Measurements from ENCODE around the gene ZNF99.
A peak's percentile ranks its signal among the peaks of the same experiment; 100 is the strongest.
"Not testable (repeated sequence)": the region's sequence is repeated elsewhere in the genome, so short reads cannot be mapped to it uniquely, and the experiment has no call there.

The ZNF99 gene

DNA sequence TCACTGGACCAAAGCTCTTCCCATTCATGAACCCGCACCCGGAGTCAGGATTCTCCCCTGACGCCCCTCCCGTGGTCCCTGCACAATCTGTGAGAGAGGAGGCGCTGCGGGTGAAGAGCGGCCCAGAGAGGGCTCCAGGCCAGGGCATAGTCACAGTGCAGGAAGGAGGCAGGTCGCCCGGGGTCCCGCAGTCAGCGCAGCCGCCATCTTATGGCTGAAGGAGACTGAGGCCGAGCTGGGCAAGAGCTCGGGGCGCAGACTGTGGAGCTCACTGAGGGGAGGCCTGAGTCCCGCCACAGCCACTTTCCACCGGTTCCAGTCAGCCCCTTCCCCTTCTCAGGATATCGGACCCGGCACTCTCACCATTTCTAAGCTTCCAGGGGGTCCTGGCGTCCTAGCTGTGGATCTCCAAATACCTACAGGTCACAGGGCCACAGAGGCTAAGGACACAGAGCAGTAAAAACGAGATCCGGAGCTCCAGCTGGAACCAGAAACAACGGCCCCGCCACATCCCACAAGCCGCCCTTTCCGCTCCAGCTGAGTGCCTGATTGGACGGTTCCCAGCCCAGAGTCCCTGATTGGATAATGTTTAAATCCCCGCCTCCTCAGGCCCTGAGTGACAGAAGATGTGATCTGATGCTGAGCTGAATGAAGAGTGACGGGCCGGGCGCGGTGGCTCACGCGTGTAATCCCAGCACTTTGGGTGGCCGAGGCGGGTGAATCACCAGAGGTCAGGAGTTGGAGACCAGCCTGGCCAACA, at the start of gene ZNF99:
Gene ZNF99, minus strand, starts transcription at position 501 of the 760 bp plus-strand sequence. Its CDS starts 135 bp downstream, at position 366.
- peak; percentile 19 for DNase-seq

DNA sequence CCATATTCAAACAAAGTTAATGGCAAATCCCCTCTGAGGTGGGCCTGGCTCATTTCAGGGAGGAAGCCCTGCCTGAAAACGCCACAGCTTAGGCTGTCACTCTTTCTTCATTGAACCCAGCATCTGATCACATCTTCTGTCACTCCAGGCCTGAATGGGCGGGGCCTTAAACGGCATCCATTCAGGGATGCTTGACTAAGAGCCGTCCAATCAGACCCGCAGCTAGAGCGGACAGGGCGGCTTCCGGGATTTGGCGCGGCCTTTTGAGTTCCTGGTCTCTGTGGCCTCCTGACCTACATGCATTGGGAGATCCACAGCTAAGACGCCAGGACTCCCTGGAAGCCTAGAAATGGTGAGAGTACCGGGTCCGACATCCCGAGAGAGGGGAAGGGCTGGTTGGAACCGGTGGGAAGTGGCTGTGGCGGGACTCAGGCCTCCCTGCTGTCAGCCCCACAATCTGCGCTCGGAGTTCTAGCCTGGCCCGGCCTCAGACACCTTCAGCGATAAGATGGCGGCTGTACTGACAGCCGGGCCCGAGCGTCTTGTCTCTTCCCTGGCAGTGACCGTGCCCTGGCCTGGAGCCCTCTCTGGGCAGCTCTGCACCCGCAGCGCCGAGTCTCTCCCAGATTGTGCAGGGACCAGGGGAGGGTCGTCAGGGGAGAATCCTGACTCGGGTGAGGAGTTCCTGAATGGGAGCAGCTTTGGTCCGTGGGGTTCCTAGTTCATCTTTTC, 48.2 kb upstream of the ZNF99 start, which contains the start of gene ZNF723:
Gene ZNF723, plus strand, starts transcription at position 261 of the 732 bp plus-strand sequence. Its CDS starts 89 bp downstream, at position 350.
- DNase-seq = no peak

DNA sequence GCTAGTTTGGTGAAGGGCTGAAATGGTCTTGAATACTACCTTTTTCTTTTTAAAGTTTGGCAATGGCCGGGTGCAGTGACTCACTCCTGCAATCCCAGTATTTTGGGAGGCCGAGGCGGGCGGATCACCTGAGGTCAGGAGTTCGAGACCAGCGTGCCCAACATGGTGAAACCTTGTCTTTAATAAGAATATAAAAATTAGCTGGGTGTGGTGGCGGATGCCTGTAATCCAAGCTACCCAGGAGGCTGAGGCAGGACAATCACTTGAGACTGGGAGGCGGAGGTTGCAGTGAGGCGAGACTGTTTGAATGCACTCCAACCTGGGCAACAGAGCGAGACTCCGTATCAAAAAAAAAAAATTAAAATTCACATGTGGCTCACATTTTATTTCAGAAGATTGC, 47.3 kb upstream of the ZNF99 start:
- DNase-seq = no peak

DNA sequence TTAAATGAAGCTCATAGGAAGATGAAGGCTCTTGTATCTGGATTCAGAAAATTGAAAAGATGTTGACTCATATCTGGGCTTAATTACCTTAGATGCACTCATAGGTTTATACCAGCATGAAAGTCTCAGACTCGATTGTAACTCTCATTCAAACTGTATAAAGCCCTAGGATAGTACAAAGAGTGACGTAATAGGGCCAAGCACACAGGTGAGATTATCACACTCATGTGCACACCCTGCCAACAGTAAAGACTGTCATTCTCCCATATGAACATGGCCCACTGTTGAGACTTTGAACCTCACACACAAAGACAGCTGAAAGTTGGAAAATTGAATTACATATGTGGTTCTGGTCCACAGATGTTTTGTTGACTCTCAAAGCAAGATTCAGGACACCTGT, 30.2 kb upstream of the ZNF99 start:
- no peak for DNase-seq

DNA sequence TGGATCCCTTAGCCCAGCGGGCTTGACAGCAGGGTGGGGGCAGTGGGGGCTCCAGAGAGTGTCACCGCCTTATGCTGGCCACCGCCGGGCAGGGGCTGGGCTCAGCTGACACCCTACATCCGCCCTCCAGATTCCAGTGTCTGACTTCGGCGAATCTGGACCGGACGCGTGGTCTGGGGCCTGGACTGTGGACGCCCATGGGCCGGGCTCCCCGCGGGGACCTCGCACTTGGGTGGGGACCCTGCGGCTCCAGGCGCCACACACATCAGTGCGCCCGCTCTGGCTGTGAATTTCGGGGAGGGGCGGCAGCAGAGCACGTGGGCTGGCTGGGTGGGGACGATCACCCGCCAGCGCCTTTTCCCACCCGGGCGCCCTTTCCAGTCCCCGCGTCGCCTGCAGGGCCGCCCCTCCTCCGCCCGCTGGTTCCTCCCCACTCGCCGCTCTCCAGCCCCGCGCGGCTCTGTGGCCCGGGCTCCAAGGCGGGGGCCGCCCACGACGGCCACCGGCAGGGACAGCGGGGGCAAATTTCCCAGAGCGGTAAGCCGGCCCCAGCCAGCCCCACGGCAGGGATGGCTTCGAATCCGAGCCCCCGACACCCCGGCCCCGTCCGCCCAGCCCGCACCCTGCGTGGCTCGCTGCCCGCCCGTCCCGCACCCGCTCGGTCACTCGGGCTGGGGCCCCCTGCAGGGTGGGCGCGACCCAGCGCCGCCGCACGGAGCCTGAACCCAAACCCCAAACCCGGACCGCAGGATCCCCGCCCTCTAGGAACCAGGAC, 23.3 kb upstream of the ZNF99 start:
- no peak for DNase-seq

DNA sequence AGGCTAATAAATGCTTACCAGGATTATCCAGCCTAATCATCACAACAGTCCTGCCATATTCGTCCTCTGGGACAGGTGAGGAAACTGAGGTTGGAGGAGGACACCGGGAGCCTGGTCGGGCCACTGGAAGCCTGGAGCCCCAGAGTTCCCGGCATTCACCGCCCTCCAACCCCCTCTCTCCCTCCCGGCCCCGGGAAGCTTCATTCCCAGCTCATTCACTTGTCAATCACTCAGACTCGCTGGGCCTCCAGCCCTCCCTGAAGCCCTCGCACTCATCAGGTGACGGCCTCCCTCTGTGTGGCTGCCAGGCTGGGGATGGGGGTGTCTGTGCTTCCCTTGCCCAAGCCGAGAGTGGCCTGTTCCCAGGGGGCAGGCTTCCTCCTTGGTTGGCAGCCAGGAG, 22.5 kb upstream of the ZNF99 start:
- DNase-seq = no peak

DNA sequence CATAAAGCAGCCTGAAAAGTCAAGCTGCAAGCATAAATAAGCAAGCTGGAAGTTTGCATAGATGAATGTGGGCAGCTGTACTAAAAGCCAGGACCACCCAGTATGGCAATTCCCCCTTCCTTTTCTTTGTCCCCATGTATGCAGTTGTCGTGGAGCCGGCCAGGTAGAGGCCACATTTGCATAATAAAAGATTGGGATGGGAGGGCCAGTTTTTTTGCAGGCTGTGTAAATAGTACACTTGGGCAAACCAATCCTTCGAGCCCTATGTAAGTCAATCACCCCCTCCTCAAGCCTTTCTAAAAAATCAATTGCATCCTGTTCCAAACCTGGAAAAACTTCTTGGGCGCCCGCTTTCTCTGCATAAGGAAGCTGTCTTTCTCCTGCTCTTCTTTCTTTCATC, 13.1 kb upstream of the ZNF99 start:
- DNase-seq = no peak

DNA sequence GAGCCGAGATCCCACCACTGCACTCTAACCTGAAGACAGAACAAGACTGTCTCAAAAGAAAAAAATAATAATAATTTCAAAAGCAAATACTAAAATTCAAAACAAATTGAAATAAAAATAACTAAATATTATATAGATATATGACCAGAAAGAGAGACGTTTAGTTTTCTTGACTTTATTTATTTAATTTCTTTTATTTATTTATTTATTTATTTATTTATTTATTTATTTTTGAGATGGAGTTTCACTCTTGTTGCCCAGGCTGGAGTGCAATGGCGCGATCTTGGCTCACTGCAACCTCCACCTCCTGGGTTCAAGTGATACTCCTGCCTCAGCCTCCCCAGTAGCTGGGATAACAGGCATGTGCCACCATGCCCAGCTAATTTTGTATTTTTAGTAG, 8.9 kb upstream of the ZNF99 start:
- not testable (repeated sequence) for DNase-seq

DNA sequence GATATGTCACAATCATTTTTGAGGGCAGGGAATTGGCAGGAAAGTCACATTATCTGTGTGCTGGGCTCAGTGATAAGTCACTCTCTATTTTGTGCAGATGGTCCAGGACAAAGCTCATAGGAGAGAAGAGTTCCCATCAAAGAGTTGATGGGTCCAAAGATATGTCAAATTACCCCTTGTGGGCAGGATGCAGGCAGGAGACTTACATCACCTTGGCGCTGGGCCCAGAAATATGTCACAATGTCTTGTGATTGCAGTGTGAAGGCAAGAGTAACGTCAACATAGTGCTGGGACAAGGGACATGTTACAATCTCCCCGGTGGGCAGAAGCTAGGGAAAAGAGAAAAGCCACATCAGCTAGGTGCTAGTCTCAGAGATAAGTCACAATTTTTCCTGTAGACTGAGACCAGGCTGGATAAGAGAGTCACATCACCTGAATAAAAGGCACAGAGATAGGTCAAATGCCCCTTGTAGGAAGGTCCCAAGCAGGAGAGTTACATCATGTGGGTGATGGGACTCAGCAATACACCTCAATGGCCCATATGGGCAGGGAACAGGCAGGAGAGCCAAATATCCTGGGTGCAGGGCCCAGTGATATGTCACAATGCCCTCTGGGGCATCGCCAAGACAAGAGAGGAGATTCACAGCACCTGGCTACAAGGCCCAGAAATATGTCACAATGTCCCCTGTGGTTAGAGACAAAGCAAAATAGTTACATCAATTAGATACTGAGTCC, 47.9 kb downstream of the ZNF99 start:
- no peak for DNase-seq

DNA sequence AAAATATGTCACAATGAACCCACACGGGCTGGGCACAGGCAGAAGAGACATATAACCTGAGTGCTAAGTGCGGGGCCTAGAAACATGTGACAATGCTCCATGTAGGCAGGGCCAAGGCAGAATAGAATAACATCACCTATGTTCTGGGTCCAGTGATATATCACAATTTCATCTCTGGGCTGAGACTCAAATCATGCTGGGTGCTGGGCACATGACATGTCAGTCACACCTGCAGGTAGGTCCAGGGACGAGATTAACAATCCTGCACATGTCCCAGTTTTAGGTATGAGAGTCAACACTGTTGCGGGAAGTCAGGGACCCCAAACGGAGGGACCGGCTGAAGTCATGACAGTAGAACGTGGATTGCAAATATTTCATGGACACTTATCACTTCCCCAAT, 50.3 kb downstream of the ZNF99 start:
- DNase-seq = no peak

DNA sequence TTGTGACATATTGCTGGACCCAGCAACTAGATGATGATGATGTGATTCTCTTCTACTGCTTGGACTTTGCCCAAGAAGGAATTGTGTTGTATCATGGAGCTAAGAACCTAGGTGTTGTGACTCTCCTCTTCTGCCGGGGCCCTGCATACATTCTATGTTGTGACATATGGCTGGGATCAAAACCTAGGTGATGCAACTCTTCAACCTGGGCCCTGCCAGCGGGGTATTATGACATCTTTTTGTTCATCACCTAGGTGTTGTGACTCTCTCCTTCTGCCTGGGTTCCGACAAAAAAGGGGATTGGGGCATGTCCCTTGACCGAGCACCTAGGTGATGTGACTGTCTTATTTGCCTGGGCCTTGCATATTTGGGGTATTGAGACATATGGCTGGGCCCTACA, 55.7 kb downstream of the ZNF99 start:
- not testable (repeated sequence) for DNase-seq

DNA sequence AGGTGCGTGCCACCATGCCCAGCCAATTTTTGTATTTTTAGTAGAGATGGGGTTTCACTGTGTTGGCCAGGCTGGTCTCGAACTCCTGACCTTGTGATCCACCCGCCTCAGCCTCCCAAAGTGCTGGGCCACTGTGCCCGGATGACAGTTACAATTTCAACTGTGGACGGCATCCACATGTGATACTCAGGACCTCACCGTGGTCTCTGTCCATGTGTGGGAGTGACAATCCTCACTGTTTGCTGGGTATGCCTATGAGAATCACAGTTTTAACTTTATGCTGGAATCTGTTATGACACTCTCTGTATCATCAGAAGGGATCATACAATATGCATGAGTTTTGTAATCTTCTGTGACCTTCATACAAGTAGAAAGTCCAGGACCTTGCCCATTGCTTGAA, 62.4 kb downstream of the ZNF99 start:
- not testable (repeated sequence) for DNase-seq

DNA sequence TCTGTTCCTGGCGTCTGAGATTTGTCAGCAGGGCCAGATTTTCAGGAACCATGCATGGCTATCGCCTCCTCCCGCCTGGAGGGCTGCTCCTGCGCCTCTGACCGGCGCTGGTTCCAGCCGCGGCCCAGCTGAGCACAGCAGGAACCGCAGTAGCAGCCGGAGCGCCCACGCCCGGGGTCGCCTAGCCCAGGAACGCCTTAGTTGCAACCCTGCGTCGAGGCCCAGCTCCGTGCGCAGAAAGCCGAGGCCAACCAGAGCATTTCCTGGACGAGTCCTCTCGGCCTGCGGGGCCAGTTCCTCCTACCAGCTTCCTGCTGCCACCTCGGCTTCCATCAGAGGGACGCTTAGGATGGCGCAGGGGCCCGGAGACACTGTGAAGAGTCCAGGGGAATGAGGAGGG, 75.0 kb downstream of the ZNF99 start:
- no peak for DNase-seq

DNA sequence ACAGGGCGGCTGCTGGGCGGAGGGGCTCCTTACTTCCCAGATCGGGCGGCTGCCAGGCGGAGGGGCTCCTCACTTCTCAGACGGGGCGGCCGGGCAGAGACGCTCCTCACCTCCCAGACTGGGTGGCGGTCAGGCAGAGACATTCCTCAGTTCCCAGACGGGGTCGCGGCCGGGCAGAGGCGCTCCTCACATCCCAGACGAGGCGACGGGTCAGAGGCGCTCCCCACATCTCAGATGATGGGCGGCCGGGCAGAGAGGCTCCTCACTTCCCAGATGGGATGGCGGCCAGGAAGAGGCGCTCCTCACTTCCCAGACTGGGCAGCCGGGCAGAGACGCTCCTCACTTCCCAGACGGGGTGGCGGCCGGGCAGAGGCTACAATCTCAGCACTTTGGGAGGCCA, 80.9 kb downstream of the ZNF99 start:
- DNase-seq = not testable (repeated sequence)

DNA sequence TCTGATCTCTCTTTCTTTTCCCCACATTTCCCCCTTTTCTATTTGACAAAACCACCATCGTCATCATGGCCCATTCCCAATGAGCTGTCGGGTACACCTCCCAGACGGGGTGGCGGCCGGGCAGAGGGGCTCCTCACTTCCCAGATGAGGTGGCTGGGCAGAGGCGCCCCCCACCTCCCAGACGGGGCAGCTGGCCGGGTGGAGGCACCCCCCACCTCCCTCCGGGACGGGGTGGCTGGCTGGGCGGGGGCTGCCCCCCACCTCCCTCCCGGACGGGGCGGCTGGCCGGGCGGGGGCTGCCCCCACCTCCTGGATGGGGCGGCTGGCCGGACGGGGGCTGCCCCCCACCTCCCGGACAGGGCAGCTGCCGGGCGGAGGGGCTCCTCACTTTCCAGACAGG, 81.3 kb downstream of the ZNF99 start:
- DNase-seq = not testable (repeated sequence)
